EL (cell line): ENCODE measurements around the gene RNF115.
"Not testable (repeated sequence)": the region's sequence is repeated elsewhere in the genome, so short reads cannot be mapped to it uniquely, and the experiment has no call there.

Experiments
- DNase-seq: peaks from one replicate; pipeline ENCODE4 v3.0.0-alpha.2; 2016

The RNF115 gene

DNA sequence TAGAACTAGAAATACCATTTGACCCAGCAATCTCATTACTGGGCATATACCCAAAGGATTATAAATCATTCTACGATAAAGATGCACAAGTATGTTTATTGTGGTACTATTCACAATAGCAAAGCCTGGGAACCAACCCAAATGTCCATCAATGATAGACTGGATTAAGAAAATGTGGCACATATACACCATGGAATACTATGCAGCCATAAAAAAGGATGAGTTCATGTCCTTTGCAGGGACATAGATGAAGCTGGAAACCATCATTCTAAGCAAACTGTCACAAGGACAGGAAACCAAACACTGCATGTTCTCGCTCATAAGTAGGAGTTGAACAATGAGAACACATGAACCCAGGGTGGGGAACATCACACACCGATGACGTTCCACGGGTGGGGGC is 97.7 kb downstream of the RNF115 start:
- not testable (repeated sequence) for DNase-seq

DNA sequence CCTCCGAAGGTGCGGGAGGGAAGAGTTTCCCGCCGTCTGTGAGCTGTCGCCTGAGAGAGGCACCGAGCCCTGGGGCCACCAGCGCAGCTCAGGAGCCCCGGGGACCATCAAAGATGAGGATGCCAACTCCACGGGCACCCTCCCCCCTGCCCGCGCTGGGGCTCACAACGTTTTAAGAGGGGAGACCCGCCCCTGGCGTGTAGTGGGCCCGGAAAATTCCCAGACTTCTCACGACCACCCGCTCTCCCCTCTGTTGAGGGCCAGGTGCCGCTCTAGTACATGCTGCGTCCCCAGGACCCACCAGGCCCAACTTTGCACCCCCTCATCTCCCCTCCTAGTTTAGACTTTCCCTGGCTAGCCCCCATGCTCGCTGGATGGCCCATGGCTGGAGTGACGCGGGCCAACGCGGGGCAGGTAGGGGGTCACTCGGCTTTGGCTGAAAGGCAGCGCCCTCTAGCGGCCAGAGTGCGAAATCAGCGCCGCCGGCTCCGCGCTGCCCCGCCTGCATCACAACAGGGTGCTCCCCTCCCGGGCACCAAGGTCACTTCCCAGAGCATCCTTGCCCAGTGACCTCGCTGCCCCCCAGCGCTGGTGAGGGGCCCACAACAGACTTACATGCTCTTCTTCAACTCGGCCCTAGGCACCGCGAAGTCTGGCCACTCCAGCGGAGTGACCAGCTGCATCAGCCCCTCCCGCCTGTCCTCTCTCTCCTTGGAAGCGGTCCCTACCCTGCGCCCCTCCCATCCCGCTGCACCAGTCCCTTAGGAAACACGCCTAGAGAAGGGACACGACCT is 102.8 kb downstream of the RNF115 start:
- peak; percentile 79 for DNase-seq

GRCh38 chr1:145720556-145720877 is 103.4 kb downstream of the RNF115 start:
- peak; percentile 95 for DNase-seq

- no peak for DNase-seq
Observed at GRCh38 chr1:145719230-145720079, 104.4 kb downstream of the RNF115 start, which contains the start of gene CD160. TSS of gene CD160 (plus strand) at chr1:145719499. CDS start at chr1:145728328, 8,829 bp downstream.

- not testable (repeated sequence) for DNase-seq
Observed at GRCh38 chr1:145718465-145718864, 105.4 kb downstream of the RNF115 start.

- DNase-seq = no peak
Observed at GRCh38 chr1:145717833-145718232, 106.1 kb downstream of the RNF115 start.

GRCh38 chr1:145716641-145717345 is 107.1 kb downstream of the RNF115 start:
- DNase-seq = peak; percentile 63

- no peak for DNase-seq
Observed at GRCh38 chr1:145714524-145715111, 109.3 kb downstream of the RNF115 start.

GRCh38 chr1:145711213-145711651 is 112.7 kb downstream of the RNF115 start:
- DNase-seq = no peak

GRCh38 chr1:145710291-145711027 is 113.4 kb downstream of the RNF115 start:
- DNase-seq = no peak

DNA sequence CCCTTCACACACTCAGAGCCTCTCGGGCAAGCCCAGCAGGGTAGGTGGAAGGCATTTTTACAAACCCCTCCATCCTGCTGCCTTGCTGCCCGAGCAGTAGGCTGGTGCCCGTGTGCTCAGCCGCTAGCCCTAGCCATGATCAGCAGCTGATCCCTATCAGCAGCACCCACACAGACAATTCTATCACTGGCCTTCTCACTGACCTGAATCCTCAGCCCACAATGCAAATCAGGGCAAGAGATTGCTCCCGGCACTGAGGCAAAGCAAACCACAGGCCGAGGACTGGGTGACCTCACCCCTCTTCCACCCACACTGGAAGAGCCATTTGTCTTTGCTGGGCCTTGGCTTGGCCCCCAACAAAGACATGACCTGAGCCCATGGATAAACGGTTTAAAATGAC is 115.8 kb downstream of the RNF115 start:
- peak; percentile 70 for DNase-seq

GRCh38 chr1:145707183-145707867 is 116.6 kb downstream of the RNF115 start, which contains the start of gene PDZK1:
TSS of gene PDZK1 (minus strand) at chr1:145707368. CDS start at chr1:145688021, 19,347 bp downstream.
- DNase-seq = no peak

DNA sequence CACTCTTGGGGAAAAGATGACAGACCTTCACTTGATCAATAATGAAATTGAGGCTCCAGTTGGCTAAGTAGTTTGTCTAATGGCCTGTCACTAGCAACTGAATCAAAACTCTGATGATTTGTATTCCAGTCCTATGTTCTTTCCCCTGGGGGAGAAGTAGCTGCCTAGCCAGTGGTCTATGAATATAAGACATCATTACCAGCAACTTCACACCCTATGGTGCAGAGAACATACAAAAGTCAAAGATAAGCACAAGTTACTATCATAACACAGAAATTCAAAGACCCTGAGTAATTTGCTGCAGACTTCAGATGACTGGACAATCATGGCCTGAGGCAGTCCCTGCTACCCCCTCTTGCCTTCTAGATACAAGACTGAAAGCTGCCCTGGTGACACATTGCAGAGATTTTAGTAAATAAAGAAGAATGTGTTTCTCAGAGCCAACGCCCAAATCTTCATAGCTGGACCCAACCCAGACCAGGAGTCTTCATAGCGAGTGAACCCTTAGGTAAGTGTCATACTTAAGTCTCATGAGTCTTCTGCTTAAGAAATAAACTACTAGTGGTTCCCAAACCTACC is 117.7 kb downstream of the RNF115 start:
- DNase-seq = peak; percentile 96

GRCh38 chr1:145705622-145706021 is 118.3 kb downstream of the RNF115 start:
- no peak for DNase-seq

GRCh38 chr1:145702826-145703225 is 121.1 kb downstream of the RNF115 start:
- DNase-seq = no peak

DNA sequence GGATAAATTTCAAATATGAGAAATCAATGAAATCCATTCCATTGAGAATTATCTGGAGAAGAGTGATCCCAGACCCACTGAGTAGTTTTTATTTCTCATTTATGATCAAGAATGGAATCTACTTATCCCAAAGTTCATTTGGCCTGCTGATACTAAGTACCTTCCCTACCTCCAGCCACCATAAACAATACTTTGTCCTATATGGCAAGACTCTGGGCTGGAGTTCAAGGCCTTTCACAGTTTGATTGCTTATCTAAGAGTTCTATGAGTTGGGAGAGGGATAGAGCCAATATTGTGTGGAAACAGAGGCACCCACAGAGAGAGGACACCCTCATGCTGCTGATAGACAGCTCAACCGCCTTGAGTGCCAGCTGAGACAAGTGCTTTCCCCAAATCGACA is 121.8 kb downstream of the RNF115 start:
- no peak for DNase-seq

DNA sequence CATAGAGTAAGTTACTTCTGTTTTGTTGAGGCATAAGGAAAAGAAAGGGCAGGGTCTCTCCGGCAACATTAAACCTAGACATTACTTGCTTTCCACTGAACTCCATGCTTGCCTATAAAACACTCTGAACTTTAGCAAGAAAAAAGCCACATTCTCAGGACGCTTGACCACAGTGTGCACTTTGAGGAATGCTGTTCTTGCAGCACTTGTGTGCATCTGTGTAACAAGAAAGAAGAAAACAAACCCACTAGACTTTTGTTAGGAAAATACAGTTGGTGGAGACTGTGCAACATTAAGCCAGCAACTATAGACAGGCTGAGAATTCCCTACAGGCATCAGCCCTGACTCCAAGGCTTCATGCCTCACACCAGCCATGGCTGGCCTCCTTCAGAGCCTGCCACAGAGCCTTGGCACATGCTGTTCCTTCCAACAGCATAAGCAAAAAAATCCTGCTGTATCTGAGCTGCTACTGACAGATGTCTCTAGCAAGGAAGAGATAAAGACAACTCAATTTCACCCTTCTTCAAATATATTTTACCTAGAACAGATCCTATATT is 122.5 kb downstream of the RNF115 start:
- DNase-seq = no peak

- no peak for DNase-seq
Observed at GRCh38 chr1:145696630-145696960, 127.3 kb downstream of the RNF115 start.

GRCh38 chr1:145695821-145696629 is 127.9 kb downstream of the RNF115 start:
- DNase-seq = no peak
